Osteocyte (in vitro differentiated cells): Measurements from ENCODE around the gene STAP2. TPM values are rescaled to one million over a fixed set of nuclear protein-coding genes. Genes with fewer than 3 reads are reported as not detected.
A peak's percentile ranks its signal among the peaks of the same experiment; 100 is the strongest.
"Not testable (repeated sequence)": the region's sequence is repeated elsewhere in the genome, so short reads cannot be mapped to it uniquely, and the experiment has no call there.

ENCODE experiments used
- DNase-seq: peaks from one replicate; pipeline ENCODE4 v3.0.0; 2021; ENCODE audit warnings: mixed read lengths; ENCODE audit not compliant: unreplicated experiment; ENCODE audit errors: extremely low spot score
- H3K27ac Mint-ChIP-seq: one replicate; pipeline ENCODE4 v1.8.0; 2021; ENCODE audit warnings: mild to moderate bottlenecking, mixed read lengths; ENCODE audit not compliant: unreplicated experiment
- H3K27me3 Mint-ChIP-seq: one replicate; pipeline ENCODE4 v1.8.0; 2021; ENCODE audit warnings: mixed read lengths; ENCODE audit not compliant: unreplicated experiment
- H3K36me3 Mint-ChIP-seq: one replicate; pipeline ENCODE4 v1.8.0; 2021; ENCODE audit warnings: mixed read lengths; ENCODE audit not compliant: unreplicated experiment
- H3K4me1 Mint-ChIP-seq: one replicate; pipeline ENCODE4 v1.8.0; 2021; ENCODE audit warnings: mixed read lengths; ENCODE audit not compliant: unreplicated experiment
- H3K4me3 Mint-ChIP-seq: one replicate; pipeline ENCODE4 v1.8.0; 2021; ENCODE audit warnings: mild to moderate bottlenecking, moderate library complexity, mixed read lengths; ENCODE audit not compliant: unreplicated experiment
- H3K9me3 Mint-ChIP-seq: one replicate; pipeline ENCODE4 v1.8.0; 2021; ENCODE audit warnings: mixed read lengths; ENCODE audit not compliant: unreplicated experiment
- total RNA-seq: library from RNA; stranded (reverse); gene quantifications from 2 replicates; pipeline ENCODE4 v1.2.1, GENCODE V29; 2021
- TF ChIP-seq, protein P1 (sequence below): fragments of 200-600 bp; sonication (generic); IDR thresholded peaks from 2 replicates; pipeline ENCODE4 v1.5.0; 2021; ENCODE audit warnings: antibody characterized with exemption, mild to moderate bottlenecking, moderate library complexity

STAP2 gene
- total RNA-seq, 1 donor from 2014 or later: 2.7 TPM

DNA sequence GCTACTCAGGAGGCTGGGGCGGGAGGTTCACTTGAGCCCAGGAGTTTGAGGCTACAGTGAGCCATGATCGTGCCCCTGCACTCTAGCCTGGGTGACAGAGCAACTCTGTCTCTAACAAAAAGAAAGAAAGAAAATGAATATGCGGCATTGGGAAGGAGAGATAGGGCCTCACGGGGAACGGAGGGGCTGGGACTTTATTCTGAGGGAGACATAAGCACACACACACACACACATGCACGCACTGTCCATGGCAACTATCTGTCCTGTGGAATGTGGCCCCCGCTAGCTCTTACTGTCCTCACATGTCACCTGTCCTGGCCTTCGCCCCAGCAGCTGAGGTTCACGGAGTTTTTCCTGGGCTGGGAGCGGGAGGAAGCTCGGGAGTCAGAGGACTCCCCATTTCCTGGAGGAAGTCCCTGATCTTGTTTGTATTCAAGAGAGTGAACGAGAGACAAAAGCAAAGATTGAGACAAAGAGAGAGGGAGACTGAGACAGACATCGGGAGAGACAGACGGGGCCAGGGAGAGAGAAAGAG, 654 bp downstream of the STAP2 start:
- Mint-ChIP-seq H3K4me3 (peak overlapping the region; percentile 66), H3K9me3 (no peaks in the 10 kb centered on the region), H3K27me3 (no peaks in the 10 kb centered on the region), H3K36me3 (no peaks in the 10 kb centered on the region), H3K27ac (peak overlapping the region; percentile 86), H3K4me1 (peaks cover 15% of the 10 kb centered on the region)
- TF ChIP-seq, protein P1, sequence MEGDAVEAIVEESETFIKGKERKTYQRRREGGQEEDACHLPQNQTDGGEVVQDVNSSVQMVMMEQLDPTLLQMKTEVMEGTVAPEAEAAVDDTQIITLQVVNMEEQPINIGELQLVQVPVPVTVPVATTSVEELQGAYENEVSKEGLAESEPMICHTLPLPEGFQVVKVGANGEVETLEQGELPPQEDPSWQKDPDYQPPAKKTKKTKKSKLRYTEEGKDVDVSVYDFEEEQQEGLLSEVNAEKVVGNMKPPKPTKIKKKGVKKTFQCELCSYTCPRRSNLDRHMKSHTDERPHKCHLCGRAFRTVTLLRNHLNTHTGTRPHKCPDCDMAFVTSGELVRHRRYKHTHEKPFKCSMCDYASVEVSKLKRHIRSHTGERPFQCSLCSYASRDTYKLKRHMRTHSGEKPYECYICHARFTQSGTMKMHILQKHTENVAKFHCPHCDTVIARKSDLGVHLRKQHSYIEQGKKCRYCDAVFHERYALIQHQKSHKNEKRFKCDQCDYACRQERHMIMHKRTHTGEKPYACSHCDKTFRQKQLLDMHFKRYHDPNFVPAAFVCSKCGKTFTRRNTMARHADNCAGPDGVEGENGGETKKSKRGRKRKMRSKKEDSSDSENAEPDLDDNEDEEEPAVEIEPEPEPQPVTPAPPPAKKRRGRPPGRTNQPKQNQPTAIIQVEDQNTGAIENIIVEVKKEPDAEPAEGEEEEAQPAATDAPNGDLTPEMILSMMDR: no peak
- DNase-seq: no peak

DNA sequence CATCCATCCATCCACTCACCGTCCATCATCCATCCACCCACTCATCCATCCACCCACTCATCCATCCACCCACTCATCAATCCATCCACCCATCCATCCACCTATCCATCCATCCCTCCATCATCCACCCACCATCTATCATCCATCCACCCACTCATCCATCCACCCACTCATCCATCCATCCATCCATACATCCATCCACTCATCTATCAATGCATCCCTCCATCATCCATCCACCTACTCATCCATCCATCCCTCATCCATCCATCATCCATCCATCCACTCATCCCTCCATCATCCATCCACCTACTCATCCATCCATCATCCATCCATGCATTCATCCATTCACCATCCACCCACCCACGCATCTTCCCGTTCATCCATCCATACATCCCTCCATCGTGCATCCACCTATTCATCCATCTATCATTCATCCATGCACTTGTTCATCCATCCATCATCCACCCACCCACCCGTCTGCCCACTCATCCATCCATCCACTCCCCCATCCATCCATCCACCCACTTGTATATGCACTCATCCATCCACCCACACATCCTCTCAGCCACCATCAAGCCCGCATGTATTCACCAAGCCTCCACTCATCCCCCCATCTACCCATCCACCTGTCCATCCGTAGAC, 3.6 kb downstream of the STAP2 start:
- H3K27ac Mint-ChIP-seq: no peak overlapping the region
- peaks cover 8% of the 10 kb centered on the region for H3K4me1 Mint-ChIP-seq
- no peaks in the 10 kb centered on the region for H3K9me3 Mint-ChIP-seq
- no peak for DNase-seq
- no peak overlapping the region for H3K4me3 Mint-ChIP-seq
- no peaks in the 10 kb centered on the region for H3K27me3 Mint-ChIP-seq
- TF ChIP-seq, protein P1: no peak
- H3K36me3 Mint-ChIP-seq: no peaks in the 10 kb centered on the region

DNA sequence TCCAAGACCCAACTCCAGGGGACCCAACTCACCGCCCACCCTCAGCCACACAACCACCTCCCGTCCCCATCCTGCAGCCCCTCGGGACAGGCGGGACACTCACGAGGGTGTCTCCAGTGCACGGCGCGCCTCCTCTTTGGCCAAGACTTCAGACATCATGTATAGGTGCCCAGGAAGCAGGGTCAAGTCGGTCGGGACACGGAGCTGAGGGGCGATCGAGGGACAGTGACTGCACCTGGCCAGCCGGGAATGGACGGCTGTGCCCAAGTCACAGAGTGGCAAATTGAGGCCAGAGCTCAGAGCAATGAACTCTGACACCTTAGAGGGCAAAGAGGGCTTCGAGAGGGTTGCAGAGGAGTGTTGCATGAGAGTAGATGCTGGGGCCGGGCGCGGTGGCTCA, 8.8 kb downstream of the STAP2 start:
- TF ChIP-seq, protein P1: no peak
- Mint-ChIP-seq H3K4me1 (peaks cover 20% of the 10 kb centered on the region), H3K9me3 (no peaks in the 10 kb centered on the region), H3K36me3 (no peaks in the 10 kb centered on the region), H3K27ac (no peak overlapping the region), H3K27me3 (peaks cover 8% of the 10 kb centered on the region), H3K4me3 (no peak overlapping the region)
- no peak for DNase-seq

DNA sequence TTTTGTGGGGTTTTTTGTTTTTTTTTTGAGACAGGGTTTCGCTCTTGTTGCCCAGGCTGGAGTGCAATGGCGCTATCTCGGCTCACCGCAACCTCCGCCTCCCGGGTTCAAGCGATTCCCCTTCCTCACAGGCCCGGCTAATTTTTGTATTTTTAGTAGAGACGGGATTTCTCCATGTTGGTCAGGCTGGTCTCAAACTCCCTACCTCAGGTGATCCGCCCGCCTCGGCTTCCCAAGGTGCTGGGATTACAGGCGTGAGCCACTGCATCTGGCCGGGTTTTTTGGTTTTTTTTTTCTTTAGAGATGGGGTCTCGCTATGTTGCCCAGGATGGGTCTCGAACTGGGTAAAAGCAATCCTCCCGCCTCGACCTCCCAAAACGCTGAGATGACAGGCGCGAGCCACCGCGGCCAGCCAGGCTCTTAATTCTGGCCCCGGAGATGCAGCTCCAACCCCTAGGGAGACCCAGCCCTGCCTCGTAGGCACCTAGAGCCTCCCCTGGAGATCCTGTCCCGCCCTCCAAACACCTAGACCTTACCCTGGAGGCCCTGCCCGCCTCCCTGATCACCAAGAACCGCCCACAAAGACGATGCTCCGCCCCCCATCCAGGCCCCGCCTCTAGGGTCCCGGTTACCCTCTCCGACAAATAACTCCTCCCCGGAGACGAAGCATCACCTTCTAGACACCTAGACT, 9.5 kb downstream of the STAP2 start:
- H3K4me3 Mint-ChIP-seq: peak overlapping the region; percentile 77
- DNase-seq, H3K27me3 Mint-ChIP-seq, H3K9me3 Mint-ChIP-seq, H3K36me3 Mint-ChIP-seq, H3K27ac Mint-ChIP-seq: not testable (repeated sequence)
- H3K4me1 Mint-ChIP-seq: peaks cover 20% of the 10 kb centered on the region

DNA sequence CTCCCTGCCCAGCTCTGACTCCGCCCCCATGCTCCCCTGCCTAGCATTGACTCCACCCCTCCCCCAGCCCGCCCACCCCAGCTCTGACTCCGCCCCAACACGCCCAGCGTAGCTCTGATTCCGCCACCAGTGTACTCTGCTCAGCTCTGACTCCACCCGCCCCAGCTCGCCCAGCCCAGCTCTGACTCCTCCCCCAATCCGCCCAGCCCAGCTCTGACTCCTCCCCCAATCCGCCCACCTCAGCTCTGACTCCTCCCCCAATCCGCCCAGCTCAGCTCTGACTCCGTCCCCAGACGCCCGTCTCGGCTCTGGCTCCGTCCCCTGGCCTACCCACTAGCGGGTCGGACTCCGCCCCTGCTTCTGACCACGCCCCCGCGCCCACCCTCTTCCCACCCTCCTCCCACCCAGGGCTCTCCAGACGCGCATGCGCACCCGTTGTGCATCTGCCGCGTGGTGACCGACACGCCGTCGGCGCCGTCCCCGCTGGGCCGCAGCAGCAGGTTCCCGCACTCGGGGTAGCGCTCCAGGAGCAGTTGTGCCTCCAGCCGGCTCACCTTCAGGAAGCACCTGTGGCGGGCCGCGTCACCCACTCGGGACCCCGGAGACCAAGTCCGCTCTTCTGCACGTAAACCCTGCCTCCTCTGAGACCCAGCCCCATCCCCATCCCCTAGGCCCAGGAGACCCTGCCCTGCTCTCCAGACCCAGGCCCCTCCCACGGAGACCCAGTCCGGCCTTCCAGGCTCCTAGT, 10.2 kb downstream of the STAP2 start:
- Mint-ChIP-seq H3K27me3 (peaks cover 8% of the 10 kb centered on the region), H3K9me3 (no peaks in the 10 kb centered on the region), H3K4me3 (peak overlapping the region; percentile 77), H3K27ac (no peak overlapping the region), H3K36me3 (no peaks in the 10 kb centered on the region), H3K4me1 (peaks cover 20% of the 10 kb centered on the region)
- DNase-seq: peak; percentile 99
- TF ChIP-seq, protein P1: no peak
